K562 treated with DMSO at 1 percent for 12 hours (cell line): ENCODE data around the gene USP53. TPM values are rescaled to one million over a fixed set of nuclear protein-coding genes. Genes with fewer than 3 reads are reported as not detected.

Experiments used
- total RNA-seq: library from RNA; unstranded; fragments of 300-600 nt; gene quantifications from 2 replicates; pipeline ENCODE4 v1.2.3, GENCODE V29; 2022; ENCODE audit not compliant: insufficient read depth

Gene USP53
- total RNA-seq = 2.6 and 10.5 TPM in 2 replicates

DNA sequence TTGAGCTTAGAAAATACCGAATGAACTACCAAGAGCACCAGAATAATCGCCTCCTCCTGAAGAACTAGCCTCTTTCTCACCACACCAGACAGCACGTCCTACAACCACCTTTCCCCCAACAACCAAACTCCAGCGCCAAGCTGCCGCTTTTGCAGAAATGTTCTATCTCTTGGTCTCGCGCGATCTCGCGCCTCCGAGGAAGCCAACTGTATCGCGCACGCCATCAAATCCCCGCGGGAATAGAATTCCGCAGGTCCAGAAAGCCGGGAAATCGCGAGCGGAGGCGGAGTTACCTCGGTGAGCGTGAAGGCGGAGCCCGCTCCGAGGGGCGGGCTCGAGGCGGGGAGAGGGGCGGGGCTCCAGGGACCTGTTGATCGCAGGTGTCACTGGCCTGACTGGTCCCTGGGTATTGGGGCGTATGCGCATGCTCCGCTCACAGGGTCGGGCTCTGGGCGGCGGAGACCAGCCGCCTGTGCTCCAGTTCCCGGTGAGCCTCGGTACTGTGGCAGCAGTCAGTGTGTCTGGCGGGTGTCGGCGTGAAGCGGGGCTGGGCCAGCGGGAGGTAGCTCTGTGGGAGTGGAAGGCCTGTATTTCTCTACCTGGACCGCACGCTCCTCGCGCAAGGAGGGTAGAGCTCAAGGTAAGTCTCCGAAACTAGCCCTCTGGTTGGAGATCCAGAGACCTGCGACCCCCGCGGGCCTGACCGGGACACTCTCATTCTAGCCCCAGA, at the start of gene USP53:
Gene USP53, plus strand, starts transcription at position 480 of the 730 bp plus-strand sequence. CDS start 27,047 bp downstream, outside the sequence.

DNA sequence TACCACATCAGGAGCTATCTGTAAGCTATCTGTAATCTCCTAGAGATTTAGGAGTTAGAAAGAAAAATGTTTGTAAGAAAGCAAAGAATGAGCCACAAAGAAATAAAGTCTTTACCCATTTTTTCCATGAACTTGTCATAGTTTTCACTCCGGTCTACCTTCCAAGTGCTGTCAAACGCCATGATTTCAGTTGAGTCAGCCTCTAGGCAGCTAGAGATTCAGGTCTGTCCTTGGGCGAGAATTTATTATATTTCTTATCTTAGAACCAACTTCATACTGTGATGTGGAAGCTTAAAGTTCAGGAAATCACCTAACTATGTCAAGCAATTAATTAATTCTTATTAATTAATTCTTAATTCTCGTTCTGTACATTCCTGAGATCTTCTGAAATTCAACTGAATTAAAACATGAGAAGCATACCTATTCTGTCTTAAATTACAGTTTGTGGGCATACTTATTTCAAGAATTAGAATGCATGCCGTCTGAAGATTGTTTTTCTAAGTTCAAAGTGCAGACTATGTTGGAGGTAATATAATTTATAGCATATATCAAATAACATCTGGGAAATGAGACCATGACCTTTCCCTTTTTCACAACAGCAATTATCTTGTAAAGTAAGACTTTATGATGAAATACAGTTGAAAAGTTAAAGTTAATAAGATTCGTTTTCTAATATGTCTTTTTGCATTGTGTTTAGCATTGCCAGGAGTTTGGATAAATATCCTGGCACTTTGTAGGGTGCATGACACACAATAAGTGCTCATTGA, 109.6 kb downstream of the USP53 start, which contains the start of gene FABP2:
Gene FABP2, minus strand, starts transcription at position 218 of the 767 bp plus-strand sequence. Its CDS starts 36 bp downstream, at position 182.

Other genes starting within 250 kb of the USP53 start
- not detected in 2 replicates for gene MYOZ2, start 76.9 kb upstream of the USP53 start, total RNA-seq
- not detected in 2 replicates for gene FABP2, start 109.4 kb downstream of the USP53 start, total RNA-seq